Fibroblast of skin of right quadriceps (primary cell): ENCODE data around the gene PATE4.
"Not testable (repeated sequence)": the region's sequence is repeated elsewhere in the genome, so short reads cannot be mapped to it uniquely, and the experiment has no call there.

ENCODE experiments used
- DNase-seq: peaks from one replicate; pipeline ENCODE4 v3.0.0-alpha.2; 2013

PATE4 gene, protein sequence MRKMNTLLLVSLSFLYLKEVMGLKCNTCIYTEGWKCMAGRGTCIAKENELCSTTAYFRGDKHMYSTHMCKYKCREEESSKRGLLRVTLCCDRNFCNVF

DNA sequence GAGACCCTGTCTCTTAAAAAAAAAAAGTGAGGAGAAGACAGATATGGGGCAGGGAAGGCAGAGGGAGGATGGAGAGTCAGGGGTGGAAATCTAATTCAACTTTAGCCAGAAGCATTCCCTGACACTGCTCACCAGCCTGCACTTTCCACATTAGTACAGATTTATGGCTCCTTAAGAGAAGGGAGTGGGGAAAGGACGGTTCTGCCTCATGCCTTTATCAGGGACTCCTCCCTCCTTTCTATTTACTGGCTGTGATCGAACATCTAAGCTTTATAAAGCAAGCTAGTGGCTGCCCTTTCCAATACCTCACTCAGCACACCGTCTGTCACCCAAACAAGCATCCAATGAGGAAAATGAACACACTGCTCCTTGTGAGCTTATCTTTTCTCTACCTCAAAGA lies at the start of gene PATE4:
TSS of gene PATE4 (plus strand) at position 301 of the 400 bp plus-strand sequence. CDS start at position 345, 44 bp downstream.
- DNase-seq, result no peak

DNA sequence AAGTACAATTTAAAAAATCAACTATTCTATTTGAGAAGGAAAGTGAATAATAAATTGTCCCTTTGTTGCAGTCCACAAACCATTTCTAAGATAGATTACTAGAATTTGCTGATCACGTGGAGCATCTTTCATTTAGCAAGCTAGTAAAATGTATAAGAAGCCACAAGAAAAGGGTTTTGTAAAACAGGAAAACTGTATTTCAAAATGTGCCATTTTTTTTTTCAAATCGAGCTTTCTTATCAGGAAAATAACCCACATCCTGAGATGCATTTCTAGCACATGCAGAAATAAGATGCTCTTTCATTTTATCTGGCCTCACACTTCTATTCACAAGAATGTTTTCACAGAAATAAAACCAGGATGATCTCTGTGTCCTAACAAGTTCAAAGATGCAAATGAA lies 48.4 kb upstream of the PATE4 start:
- no peak for DNase-seq

DNA sequence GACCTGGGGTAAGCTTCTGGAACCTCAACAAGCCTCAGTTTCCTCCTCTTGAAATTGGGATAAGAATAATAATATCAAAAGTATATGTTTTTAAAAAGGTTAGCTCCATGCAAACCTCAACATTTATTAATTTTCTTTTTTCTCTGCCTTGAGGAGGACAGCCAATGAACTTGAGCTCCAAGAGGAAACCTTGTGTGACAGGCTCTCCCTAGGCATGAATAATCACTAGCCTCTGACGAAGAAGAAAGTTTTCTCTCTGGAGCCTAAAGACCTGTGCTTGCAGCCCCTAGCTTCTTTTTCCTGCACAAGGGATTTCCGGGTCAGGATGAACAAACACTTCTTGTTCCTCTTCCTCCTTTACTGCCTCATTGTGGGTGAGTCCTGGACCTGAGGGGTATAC lies 45.3 kb upstream of the PATE4 start, which contains the start of gene PATE3:
TSS of gene PATE3 (plus strand) at position 301 of the 400 bp plus-strand sequence. CDS start at position 326, 25 bp downstream.
- no peak for DNase-seq

DNA sequence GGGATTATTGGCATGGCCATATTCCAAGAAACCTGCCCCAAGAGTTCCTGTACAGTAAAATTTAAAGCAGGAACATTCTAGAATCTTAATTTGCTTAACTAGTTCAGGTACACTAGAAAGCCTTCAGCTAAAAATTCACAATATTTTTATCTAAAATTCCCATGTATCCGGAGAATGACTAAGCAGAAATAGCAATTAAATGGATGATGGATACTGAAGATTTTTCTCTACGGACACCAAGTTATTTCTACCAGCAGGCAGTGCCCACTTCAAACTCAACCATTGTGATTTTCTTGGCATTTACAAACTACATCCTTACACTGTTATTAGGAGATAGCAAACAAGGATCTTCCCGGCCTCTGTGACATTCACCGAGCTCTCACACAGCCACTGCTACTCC lies 42.3 kb upstream of the PATE4 start:
- no peak for DNase-seq

DNA sequence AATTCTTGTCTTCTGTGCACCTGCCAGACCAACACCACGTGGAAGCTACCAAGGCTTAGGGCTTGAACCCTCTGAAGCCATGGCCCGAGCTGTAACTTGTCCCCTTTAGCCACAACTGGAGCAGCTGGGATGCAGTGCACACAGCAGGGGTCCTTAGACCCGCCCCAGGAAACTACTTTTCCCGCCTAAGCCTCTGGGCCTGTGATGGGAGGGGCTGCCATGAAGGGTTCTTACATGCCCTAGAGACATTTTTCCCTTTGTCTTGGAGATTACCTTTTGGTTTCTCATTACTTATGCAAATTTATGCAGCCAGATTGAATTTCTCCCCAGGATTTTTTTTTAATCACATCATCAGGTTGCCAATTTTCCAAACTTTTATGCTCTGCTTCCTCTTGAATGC lies 35.5 kb upstream of the PATE4 start:
- no peak for DNase-seq

DNA sequence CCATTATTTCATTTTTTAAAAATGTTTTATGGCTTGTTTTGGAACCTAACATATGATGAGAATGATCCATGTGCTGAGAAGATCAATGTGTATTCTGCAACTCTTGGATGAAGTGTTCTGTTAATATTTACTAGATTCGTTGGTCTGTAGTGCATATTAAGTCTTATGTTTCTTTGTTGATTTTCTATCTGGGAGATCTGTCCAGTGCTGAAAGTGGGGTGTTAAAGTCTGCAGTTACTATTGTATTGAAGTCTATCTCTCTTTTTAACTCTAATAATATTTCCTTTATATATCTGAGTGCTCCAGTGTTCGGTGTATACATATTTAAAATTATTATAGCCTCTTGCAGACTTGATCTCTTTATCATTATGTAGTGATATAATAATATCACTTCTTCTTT lies 33.3 kb upstream of the PATE4 start:
- no peak for DNase-seq

DNA sequence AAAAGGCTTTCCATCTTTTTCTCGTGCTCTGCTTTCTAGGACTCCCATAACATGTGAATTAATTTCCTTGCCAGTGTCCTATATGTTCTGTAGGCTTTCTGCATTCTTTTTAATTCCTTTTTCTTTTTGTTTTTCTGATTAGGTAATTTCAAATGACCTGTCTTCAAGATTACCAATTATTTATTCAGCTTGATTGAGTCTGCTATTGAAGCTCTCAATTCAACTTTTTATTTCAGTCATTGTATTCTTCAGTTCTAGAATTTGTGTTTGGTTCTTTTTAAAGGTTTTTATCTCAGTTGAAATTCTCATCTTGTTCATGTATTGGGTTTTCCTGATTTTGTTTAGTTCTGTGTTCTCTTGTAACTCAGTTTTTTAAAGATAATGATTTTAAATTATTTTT lies 30.7 kb upstream of the PATE4 start:
- DNase-seq, result no peak

DNA sequence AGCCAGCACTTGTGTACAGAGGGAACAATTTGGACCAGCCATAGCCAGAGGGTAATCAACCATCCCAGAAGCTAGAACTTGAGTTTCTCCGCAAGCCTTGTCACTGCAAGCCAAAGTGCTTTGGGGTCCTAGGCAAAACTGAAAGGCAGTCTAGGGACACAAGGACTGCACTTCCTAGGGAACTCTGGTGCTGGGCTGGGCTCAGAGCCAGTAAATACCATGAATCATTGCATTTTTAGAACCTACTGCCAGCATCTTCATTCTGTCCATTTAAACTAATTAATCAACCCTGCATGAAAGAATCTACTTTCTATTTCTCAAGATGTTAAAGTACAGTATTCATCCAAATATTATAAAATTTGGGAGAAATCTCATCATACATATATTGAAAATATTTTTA lies 25.2 kb upstream of the PATE4 start:
- DNase-seq, result no peak

DNA sequence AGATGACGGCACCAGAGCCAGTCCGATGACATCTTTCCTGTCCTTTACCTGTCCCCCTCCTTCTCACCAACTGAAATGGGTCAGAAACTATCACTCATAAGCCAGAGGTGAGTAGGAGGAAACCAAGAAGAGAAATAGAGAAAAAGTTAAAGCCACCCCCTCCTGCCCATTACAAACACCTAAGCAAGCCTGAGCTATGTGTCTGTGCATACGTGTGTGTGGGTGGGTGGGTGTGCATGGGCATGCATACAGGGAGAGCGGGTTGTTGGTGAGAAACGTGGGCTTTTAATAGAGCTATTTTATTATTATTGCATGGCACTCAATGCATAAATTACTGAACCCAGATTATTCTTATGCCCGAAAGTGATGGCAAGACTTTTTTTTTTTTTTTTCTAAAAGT lies 2.6 kb downstream of the PATE4 start:
- no peak for DNase-seq

DNA sequence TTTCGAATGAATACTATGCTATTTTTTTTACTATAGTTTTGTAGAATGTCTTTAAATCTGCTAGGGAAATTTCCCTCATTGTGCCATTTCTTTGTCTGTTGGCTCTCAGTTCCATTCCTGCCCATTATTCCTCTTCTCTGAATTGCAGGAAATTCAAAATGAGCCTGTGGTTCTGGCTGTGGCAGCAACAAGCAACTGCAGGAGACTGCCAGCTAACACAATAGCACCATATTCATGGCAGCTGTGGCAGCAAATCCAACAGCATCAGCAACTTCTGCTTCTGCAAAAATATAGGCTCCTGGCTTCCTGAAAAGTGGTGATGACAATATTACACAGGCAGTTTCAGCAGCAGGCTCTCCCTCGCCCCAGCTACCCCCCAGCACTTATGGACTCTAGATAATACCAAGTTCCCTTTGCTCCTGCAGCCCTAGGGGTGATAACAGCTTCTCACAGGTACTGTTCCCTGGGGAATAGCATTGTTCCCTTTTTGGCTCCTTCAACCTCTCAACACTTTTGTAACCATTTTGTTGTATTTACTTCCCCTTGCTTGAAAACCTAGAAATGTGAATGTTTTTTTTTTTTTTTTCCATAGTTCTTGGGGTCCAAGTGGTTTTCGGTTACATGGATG lies 9.3 kb downstream of the PATE4 start:
- DNase-seq, result no peak

DNA sequence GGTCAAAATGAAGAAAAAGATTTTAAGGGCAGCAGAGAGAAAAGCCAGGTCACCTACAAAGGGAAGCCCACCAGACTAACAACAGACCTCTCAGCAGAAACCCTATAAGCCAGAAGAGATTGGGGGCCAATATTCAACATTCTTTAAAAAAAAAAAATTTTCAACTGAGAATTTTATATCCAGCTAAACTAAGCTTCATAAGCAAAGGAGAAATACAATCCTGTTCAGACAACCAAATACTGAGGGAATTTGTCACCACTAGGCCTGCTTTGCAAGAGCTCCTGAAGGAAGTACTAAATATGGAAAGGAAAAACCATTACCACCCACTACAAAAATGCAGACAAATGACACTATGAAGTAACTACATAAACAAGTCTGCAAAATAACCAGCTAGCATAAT lies 13.1 kb downstream of the PATE4 start:
- DNase-seq, result no peak

DNA sequence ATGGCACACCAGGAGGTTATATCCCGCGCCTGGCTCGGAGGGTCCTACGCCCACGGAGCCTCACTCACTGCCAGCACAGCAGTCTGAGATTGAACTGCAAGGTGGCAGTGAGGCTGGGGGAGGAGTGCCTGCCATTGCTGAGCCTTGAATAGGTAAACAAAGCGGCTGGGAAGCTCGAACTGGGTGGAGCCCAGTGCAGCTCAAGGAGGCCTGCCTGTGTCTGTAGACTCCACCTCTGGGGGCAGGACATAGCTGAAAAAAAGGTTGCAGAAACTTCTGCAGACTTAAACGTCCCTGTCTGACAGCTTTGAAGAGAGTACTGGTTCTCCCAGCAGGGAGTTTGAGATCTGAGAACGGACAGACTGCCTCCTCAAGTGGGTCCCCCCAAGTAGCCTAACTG lies 24.6 kb downstream of the PATE4 start:
- DNase-seq, result not testable (repeated sequence)

DNA sequence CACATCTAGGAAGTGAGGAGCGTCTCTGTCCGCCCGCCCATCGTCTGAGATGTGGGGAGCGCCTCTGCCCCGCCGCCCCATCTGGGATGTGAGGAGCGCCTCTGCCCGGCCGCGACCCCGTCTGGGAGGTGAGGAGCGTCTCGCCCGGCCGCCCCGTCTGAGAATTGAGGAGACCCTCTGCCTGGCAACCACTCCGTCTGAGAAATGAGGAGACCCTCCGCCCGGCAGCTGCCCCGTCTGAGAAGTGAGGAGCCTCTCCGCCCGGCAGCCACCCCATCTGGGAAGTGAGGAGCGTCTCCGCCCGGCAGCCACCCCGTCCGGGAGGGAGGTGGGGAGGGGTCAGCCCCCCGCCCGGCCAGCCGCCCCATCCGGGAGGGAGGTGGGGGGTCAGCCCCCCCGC lies 29.7 kb downstream of the PATE4 start:
- DNase-seq, result not testable (repeated sequence)

DNA sequence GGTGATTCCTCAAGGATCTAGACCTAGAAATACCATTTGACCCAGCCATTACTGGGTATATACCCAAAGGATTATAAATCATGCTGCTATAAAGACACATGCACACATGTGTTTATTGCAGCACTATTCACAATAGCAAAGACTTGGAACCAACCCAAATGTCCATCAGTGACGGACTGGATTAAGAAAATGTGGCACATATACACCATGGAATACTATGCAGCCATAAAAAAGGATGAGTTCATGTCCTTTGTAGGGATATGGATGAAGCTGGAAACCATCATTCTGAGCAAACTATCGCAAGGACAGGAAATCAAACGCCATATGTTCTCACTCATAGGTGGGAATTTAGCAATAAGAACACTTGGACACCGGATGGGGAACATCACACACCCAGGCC lies 32.2 kb downstream of the PATE4 start:
- not testable (repeated sequence) for DNase-seq

DNA sequence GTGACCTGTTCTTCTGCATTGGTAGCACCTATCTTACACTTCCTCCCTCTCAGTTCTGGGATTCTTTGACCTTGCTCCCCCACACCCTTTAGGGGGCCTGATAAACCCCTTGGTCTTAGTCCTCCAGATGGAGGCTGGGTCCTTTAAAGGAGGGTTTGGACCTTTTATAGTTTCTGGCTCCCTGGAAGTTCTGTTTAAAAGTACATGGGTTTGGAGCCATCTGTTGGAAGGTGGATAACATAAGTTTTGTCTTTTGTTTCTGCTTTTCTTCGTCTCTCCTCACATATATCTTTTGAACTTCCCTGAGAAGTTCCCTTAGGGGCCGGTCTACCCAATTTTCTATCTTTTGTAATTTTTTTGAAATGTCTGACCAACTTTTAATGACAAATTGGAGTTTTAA lies 36.4 kb downstream of the PATE4 start:
- DNase-seq, result no peak

DNA sequence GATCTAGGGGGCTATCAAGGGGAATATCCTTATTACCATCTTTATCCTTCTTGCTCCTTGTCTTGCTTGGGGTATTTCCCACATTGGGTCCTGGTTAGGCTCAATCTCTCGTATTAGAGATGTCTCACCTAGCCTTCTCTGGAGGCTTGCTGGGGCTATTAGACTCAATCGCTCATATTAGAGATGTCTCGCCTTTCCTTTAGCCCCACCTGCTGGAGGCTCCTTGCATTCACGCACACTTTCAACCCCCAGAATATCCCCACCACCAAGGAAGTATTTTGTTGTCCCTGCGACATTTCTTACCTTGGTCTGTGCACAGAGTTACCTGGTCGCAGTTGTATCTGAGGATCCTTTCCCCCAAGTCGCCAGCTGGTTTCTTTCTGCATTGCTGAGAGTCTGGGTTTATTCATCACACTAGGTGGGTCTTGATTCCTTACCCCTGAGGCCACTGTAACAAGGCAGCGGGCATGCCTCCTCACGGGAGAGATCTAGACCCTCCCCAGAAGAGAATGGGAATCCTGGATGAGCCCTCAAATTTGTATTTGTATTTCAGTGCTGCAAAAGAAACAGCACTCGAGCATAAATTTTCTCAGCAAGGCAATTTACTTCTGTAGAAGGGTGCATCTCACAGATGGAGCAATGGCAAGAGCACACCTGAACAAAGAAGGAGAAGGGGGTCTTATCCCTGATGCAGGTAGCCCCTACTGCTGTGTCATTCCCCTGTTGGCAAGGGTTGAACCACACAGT lies 38.4 kb downstream of the PATE4 start:
- DNase-seq, result peak; percentile 11

DNA sequence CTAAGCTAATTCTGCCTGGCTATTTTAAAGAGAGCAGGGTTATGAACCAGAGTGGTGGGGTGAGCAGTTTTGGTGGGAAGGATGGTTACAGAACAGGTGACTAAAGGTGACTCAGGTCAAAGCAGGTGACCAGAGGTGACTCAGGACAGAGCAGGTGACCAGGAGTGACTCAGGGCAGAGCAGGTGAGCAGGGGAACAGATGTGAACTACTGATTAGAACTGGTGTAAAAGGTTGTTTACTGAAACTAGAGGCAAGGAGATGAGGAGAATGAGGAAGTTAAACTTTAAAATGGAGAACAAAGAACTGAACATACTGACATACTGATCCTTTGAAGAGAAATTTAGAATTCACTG lies 39.0 kb downstream of the PATE4 start:
- DNase-seq, result no peak

DNA sequence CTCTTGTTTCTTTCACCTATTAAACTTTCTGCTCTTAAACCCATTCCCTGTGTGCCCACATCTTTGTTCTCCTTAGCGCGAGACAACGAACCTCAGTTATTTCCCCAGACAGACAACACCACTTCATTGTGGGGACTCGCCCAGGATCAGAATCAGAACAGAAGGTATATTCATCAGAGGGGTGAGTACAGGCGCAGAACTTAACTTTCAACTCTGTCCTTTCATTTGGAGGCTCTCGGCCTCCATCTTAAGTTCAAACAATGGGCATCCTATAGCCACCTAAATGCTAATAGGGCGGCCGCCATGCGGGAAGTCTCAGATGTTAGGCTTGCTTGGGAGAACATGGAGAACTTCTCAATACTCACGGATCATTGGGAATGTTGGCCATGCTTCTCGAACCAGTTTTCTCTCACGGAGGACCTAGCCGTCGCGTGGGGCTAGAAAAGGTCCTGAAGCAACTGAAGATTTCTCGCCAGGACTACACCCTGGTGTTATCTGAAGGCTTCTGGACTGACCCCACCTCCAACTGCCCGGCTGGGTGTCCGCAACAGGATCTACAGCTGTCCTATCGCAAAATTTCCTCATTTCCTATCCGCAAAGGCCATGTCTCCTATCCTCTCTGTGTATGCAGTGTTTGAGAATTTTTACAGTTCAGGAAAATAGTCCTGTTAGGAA lies 40.9 kb downstream of the PATE4 start:
- DNase-seq, result no peak

DNA sequence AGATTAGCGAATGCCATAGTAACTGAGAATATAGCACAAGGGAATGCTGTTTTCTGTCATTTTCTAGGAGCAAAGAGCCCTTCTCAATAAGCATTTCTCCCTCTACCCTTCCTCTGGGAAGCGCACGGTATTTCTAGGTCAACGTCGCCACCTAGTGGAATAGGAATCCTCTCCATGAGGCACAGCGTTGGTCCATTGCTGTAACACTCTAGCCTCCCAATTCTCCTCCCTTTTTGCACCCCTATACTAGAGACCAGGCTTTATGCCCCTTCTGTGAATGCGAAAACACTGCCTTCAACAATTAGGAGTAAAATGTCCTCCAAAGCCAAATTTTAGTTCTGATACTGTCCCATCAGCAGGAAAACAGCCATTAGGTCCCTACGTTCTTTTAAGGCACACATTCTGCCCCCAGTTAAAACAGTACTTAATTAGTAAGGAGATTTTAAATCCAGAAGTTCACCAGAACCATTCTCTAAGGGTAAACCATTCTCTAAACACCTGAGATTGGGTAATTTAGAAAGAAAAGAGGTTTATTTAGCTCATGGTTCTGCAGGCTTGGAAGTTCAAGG lies 41.5 kb downstream of the PATE4 start:
- DNase-seq, result peak; percentile 60

DNA sequence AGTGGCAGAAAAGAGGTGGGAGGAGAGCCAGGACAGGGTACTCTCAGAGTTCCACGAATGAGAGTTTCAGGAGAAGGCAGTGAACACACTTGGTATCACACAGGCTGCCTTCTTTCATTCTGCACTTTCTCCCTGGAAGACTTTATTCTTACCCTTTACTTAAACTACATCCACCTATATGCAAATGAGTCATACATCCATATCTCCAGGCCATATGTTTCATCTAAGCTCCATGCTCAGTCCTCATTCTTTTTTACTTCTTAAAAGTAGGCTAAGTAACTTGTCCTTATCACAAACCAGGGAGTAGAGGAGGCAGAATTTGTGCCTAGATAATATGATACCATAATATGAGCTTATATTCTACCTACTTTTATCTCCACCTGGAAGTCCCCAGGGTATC lies 48.2 kb downstream of the PATE4 start:
- DNase-seq, result no peak

DNA sequence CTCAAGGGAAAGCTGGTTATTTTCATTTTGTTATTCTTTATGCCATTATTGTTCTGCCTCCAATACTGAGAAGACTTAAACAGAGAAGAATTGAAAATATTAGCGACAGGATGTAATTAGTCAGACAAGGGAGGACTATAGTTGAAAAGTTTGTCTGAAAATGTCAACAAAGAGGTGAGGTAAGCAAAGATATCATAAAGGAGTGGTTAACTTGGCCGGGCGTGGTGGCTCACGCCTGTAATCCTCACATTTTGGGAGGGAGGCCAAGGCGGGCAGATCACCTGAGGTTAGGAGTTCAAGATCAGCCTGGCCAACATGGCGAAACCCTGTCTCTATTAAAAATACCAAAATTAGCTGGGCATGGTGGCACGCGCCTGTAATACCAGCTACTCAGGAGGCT lies 50.3 kb downstream of the PATE4 start:
- no peak for DNase-seq

DNA sequence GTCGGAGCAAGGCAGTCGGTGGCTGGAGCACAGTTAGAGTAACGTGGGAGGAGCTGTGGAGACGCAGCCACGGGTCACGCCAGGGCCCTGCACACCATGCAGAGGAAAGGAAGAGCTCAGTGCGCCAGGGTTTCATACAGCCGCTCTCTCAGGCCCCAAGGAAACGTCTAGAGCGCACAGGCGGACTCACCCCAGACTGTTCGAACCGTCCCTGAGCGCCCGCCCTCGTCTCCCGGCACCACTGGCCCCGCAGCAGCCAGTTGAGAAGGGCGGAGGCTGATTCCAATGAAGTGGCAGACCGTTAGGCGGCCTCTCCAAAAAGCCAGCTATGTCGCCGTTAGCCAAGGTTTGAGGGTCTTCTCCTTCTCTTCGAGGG lies 53.9 kb downstream of the PATE4 start:
- DNase-seq, result no peak
